GM18909 (cell line): ENCODE results near the gene ANAPC10.
"Not testable (repeated sequence)": the region's sequence is repeated elsewhere in the genome, so short reads cannot be mapped to it uniquely, and the experiment has no call there.

ENCODE experiments used
- ATAC-seq: cut with Tn5 transposase; IDR thresholded peaks from one replicate; pipeline ENCODE4 v1.9.1; 2021; ENCODE audit warnings: mild to moderate bottlenecking; ENCODE audit not compliant: unreplicated experiment, poor library complexity

The ANAPC10 gene

GRCh38 chr4:145014365-145014764, 83.6 kb downstream of the ANAPC10 start:
- ATAC-seq, result no peak

- no peak for ATAC-seq
Measured at GRCh38 chr4:145012841-145013240, 85.2 kb downstream of the ANAPC10 start.

GRCh38 chr4:145011636-145012035, 86.4 kb downstream of the ANAPC10 start:
- no peak for ATAC-seq

GRCh38 chr4:145010315-145010714, 87.7 kb downstream of the ANAPC10 start:
- ATAC-seq, result not testable (repeated sequence)

GRCh38 chr4:145003675-145004074, 94.3 kb downstream of the ANAPC10 start:
- ATAC-seq, result no peak

- no peak for ATAC-seq
Measured at GRCh38 chr4:145001635-145002034, 96.4 kb downstream of the ANAPC10 start.

- ATAC-seq, result not testable (repeated sequence)
Measured at GRCh38 chr4:145000656-145001055, 97.3 kb downstream of the ANAPC10 start.

GRCh38 chr4:144989306-144989705, 108.7 kb downstream of the ANAPC10 start:
- no peak for ATAC-seq

- ATAC-seq, result no peak
Measured at GRCh38 chr4:144985531-144985930, 112.5 kb downstream of the ANAPC10 start.

GRCh38 chr4:144985014-144985413, 113.0 kb downstream of the ANAPC10 start:
- no peak for ATAC-seq

GRCh38 chr4:144984241-144984640, 113.8 kb downstream of the ANAPC10 start:
- ATAC-seq, result no peak

GRCh38 chr4:144975718-144976117, 122.3 kb downstream of the ANAPC10 start:
- ATAC-seq, result no peak

GRCh38 chr4:144970597-144970996, 127.4 kb downstream of the ANAPC10 start:
- ATAC-seq, result peak; percentile 75

- no peak for ATAC-seq
Measured at GRCh38 chr4:144969821-144970220, 128.2 kb downstream of the ANAPC10 start.

- ATAC-seq, result no peak
Measured at GRCh38 chr4:144968606-144969005, 129.4 kb downstream of the ANAPC10 start.

- ATAC-seq, result peak; percentile 75
Measured at GRCh38 chr4:144967161-144967560, 130.8 kb downstream of the ANAPC10 start.

- no peak for ATAC-seq
Measured at GRCh38 chr4:144962300-144962699, 135.7 kb downstream of the ANAPC10 start.

GRCh38 chr4:144955104-144955503, 142.9 kb downstream of the ANAPC10 start:
- no peak for ATAC-seq

GRCh38 chr4:144954230-144954629, 143.8 kb downstream of the ANAPC10 start:
- no peak for ATAC-seq

- no peak for ATAC-seq
Measured at GRCh38 chr4:144948421-144948820, 149.6 kb downstream of the ANAPC10 start.

GRCh38 chr4:144948009-144948408, 150.0 kb downstream of the ANAPC10 start:
- no peak for ATAC-seq
